ENCODE measurements around the gene CACNB4.

CACNB4 gene

GRCh38 chr2:151828143-151828889 is 270.5 kb downstream of the CACNB4 start, which contains the start of gene ARL5A:
Gene ARL5A (minus strand): TSS chr2:151828421. CDS start chr2:151828176, 245 bp downstream.
- Histone ChIP-seq H3K4me3 (ENCODE audit: low read length, poor library complexity, severe bottlenecking) (peak within 1 kb of the TSS; percentile 90), H3K4me1 (ENCODE audit: insufficient read depth, low read length, poor library complexity, severe bottlenecking) (peaks cover 41% of the 10 kb centered on the region)
- TF ChIP-seq CTCF (conservative IDR thresholded peaks at IDR 0.05; ENCODE audit: low read length) (no peak), EZH2phosphoT487 (IDR thresholded peaks at IDR 0.05; ENCODE audit: borderline replicate concordance) (no peak)

GRCh38 chr2:151827564-151828142 is 271.2 kb downstream of the CACNB4 start:
- Histone ChIP-seq H3K4me3 (ENCODE audit: low read length, poor library complexity, severe bottlenecking) (peak overlapping the region; percentile 90), H3K4me2 (ENCODE audit: low read depth, low read length, poor library complexity, severe bottlenecking) (peak overlapping the region; percentile 92), H3K9ac (ENCODE audit: low read depth, low read length, poor library complexity, severe bottlenecking) (peak overlapping the region; percentile 89), H3F3A (ENCODE audit: low read depth) (no peaks in the 10 kb centered on the region), H3K36me3 (ENCODE audit: insufficient read depth, low read length) (no peaks in the 10 kb centered on the region), H3K9me3 (ENCODE audit: insufficient read depth, low read depth, low read length) (no peaks in the 10 kb centered on the region), H3K79me2 (ENCODE audit: insufficient read depth, low read length) (peaks cover 55% of the 10 kb centered on the region), H2AFZ (ENCODE audit: low read length) (peak overlapping the region; percentile 90), H3K4me1 (ENCODE audit: insufficient read depth, low read length, poor library complexity, severe bottlenecking) (peaks cover 47% of the 10 kb centered on the region), H3K27me3 (ENCODE audit: insufficient read depth, low read length, poor library complexity, severe bottlenecking) (no peaks in the 10 kb centered on the region), H3K9me2 (replicated peaks; ENCODE audit: low read depth, low read length) (no peaks in the 10 kb centered on the region), H4K20me1 (ENCODE audit: insufficient read depth, low read length, poor library complexity, severe bottlenecking) (peaks cover 45% of the 10 kb centered on the region)
- TF ChIP-seq CTCF (conservative IDR thresholded peaks at IDR 0.05; ENCODE audit: low read length) (no peak), EZH2phosphoT487 (IDR thresholded peaks at IDR 0.05; ENCODE audit: borderline replicate concordance) (no peak)

More at GRCh38 chr2:151828143-151828889, 270.5 kb downstream of the CACNB4 start, which contains the start of gene ARL5A:
- Histone ChIP-seq H3K36me3 (ENCODE audit: insufficient read depth, low read length) (no peaks in the 10 kb centered on the region), H2AFZ (ENCODE audit: low read length) (peak within 1 kb of the TSS; percentile 90), H3K9me3 (ENCODE audit: insufficient read depth, low read depth, low read length) (no peaks in the 10 kb centered on the region), H3F3A (ENCODE audit: low read depth) (no peaks in the 10 kb centered on the region), H4K20me1 (ENCODE audit: insufficient read depth, low read length, poor library complexity, severe bottlenecking) (peaks cover 40% of the 10 kb centered on the region), H3K9me2 (replicated peaks; ENCODE audit: low read depth, low read length) (no peaks in the 10 kb centered on the region), H3K4me2 (ENCODE audit: low read depth, low read length, poor library complexity, severe bottlenecking) (peak within 1 kb of the TSS; percentile 92), H3K27me3 (ENCODE audit: insufficient read depth, low read length, poor library complexity, severe bottlenecking) (no peaks in the 10 kb centered on the region), H3K79me2 (ENCODE audit: insufficient read depth, low read length) (peaks cover 48% of the 10 kb centered on the region), H3K9ac (ENCODE audit: low read depth, low read length, poor library complexity, severe bottlenecking) (peak within 1 kb of the TSS; percentile 89)

- H3K4me2 ChIP-seq (ENCODE audit: low read depth, low read length, poor library complexity, severe bottlenecking), result peak overlapping the region; percentile 92
- peak overlapping the region; percentile 90 for H3K4me3 ChIP-seq (ENCODE audit: low read length, poor library complexity, severe bottlenecking)
- no peaks in the 10 kb centered on the region for H3K9me2 ChIP-seq (replicated peaks; ENCODE audit: low read depth, low read length)
- H3K9me3 ChIP-seq (ENCODE audit: insufficient read depth, low read depth, low read length), result no peaks in the 10 kb centered on the region
- H3K9ac ChIP-seq (ENCODE audit: low read depth, low read length, poor library complexity, severe bottlenecking), result peak overlapping the region; percentile 89
- H4K20me1 ChIP-seq (ENCODE audit: insufficient read depth, low read length, poor library complexity, severe bottlenecking), result peaks cover 49% of the 10 kb centered on the region
- H3K79me2 ChIP-seq (ENCODE audit: insufficient read depth, low read length), result peaks cover 62% of the 10 kb centered on the region
- no peaks in the 10 kb centered on the region for H3F3A ChIP-seq (ENCODE audit: low read depth)
- peaks cover 50% of the 10 kb centered on the region for H3K4me1 ChIP-seq (ENCODE audit: insufficient read depth, low read length, poor library complexity, severe bottlenecking)
- TF ChIP-seq CTCF (conservative IDR thresholded peaks at IDR 0.05; ENCODE audit: low read length) (no peak), EZH2phosphoT487 (IDR thresholded peaks at IDR 0.05; ENCODE audit: borderline replicate concordance) (no peak)
- H3K27me3 ChIP-seq (ENCODE audit: insufficient read depth, low read length, poor library complexity, severe bottlenecking), result no peaks in the 10 kb centered on the region
- H2AFZ ChIP-seq (ENCODE audit: low read length), result no peak overlapping the region
- no peaks in the 10 kb centered on the region for H3K36me3 ChIP-seq (ENCODE audit: insufficient read depth, low read length)
Measured at GRCh38 chr2:151826737-151827157, 272.1 kb downstream of the CACNB4 start.

Measured in Loucy (cell line).